Measurements from ENCODE around the gene PANX1.

PANX1 gene

GRCh38 chr11:94127638-94128037, 1.0 kb upstream of the PANX1 start:
- DNase-seq (ENCODE audit: low spot score): no peak
- peak overlapping the region; percentile 98 for H3K27ac ChIP-seq
- TF ChIP-seq CTCF (conservative IDR thresholded peaks at IDR 0.05; ENCODE audit: low read depth): no peak
- POLR2A ChIA-PET (ENCODE audit: low non-redundant PET): interaction anchor here (0.5 kb wide), 1 partner anchor 215 kb away, joined by 3 read pairs; no protein-coding TSS in a partner anchor
- CTCF ChIA-PET: interaction anchor here (0.6 to 1.2 kb wide), 2 partner anchors 56 to 232 kb away, joined by 3 to 6 read pairs; no protein-coding TSS in a partner anchor

- peak overlapping the region; percentile 98 for H3K27ac ChIP-seq
- TF ChIP-seq CTCF (conservative IDR thresholded peaks at IDR 0.05; ENCODE audit: low read depth): no peak
- no peak for DNase-seq (ENCODE audit: low spot score)
- ChIA-PET POLR2A (ENCODE audit: low non-redundant PET) (interaction anchor here (0.5 to 1.0 kb wide), 4 partner anchors 16 to 214 kb away, joined by 3 to 6 read pairs (median 4); no protein-coding TSS in a partner anchor), CTCF (interaction anchor here (0.6 to 1.2 kb wide), 4 partner anchors 23 to 233 kb away, joined by 3 to 6 read pairs (median 4); no protein-coding TSS in a partner anchor)
Observed at GRCh38 chr11:94128291-94128745, 323 bp upstream of the PANX1 start.

- TF ChIP-seq CTCF (conservative IDR thresholded peaks at IDR 0.05; ENCODE audit: low read depth): no peak
- POLR2A ChIA-PET (ENCODE audit: low non-redundant PET): interaction anchor here (0.6 to 1.0 kb wide), 2 partner anchors 20 to 272 kb away, joined by 3 to 6 read pairs; no protein-coding TSS in a partner anchor
- CTCF ChIA-PET: interaction anchor here (0.6 to 1.1 kb wide), 4 partner anchors 21 to 692 kb away, joined by 3 to 5 read pairs (median 3); no protein-coding TSS in a partner anchor
- peak overlapping the region; percentile 98 for H3K27ac ChIP-seq
- DNase-seq (ENCODE audit: low spot score): no peak
Observed at GRCh38 chr11:94129512-94130297, 1.1 kb downstream of the PANX1 start.

- CTCF ChIA-PET: interaction anchor here (0.6 to 1.5 kb wide), 3 partner anchors 53 to 693 kb away, joined by 3 to 5 read pairs (median 3); no protein-coding TSS in a partner anchor
- POLR2A ChIA-PET (ENCODE audit: low non-redundant PET): no interaction called here
- no peak for TF ChIP-seq CTCF (conservative IDR thresholded peaks at IDR 0.05; ENCODE audit: low read depth)
- peak overlapping the region; percentile 98 for H3K27ac ChIP-seq
- DNase-seq (ENCODE audit: low spot score): peak; percentile 48
Observed at GRCh38 chr11:94130298-94131046, 1.8 kb downstream of the PANX1 start.

GRCh38 chr11:94131047-94131717, 2.5 kb downstream of the PANX1 start:
- H3K27ac ChIP-seq: peak overlapping the region; percentile 98
- TF ChIP-seq CTCF (conservative IDR thresholded peaks at IDR 0.05; ENCODE audit: low read depth): no peak
- POLR2A ChIA-PET (ENCODE audit: low non-redundant PET): no interaction called here
- no peak for DNase-seq (ENCODE audit: low spot score)
- CTCF ChIA-PET: interaction anchor here (0.5 to 1.5 kb wide), 4 partner anchors 20 to 343 kb away, joined by 3 to 6 read pairs (median 4); no protein-coding TSS in a partner anchor

Data from RWPE1 (cell line).